ENCODE data around the gene GLB1L3.

DNA sequence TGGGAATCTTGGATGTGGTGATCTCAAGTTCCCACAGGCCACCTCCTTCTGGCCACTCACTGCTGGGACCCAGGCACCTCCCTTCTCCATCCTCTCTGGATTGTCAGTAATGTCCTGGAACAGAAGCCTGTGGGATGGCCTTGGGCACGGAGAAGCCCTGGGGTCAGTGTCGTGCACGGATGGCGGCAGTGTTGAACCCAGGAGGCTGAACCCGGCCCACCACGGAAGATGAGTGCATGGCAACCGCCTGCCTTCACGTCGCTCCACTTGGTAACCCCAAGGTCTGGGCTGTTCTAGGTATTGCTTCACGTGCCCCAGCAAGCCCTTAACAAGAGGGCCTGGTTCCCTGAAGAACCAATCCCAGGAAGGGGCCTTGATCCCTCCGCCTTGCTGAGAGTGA, 30.1 kb upstream of the GLB1L3 start:
- TF ChIP-seq, protein P1, sequence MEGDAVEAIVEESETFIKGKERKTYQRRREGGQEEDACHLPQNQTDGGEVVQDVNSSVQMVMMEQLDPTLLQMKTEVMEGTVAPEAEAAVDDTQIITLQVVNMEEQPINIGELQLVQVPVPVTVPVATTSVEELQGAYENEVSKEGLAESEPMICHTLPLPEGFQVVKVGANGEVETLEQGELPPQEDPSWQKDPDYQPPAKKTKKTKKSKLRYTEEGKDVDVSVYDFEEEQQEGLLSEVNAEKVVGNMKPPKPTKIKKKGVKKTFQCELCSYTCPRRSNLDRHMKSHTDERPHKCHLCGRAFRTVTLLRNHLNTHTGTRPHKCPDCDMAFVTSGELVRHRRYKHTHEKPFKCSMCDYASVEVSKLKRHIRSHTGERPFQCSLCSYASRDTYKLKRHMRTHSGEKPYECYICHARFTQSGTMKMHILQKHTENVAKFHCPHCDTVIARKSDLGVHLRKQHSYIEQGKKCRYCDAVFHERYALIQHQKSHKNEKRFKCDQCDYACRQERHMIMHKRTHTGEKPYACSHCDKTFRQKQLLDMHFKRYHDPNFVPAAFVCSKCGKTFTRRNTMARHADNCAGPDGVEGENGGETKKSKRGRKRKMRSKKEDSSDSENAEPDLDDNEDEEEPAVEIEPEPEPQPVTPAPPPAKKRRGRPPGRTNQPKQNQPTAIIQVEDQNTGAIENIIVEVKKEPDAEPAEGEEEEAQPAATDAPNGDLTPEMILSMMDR (IDR thresholded peaks at IDR 0.05; ENCODE audit: insufficient read depth, low read length, poor library complexity, severe bottlenecking): no peak
- TF ChIP-seq EZH2phosphoT487 (conservative IDR thresholded peaks at IDR 0.05; ENCODE audit: low read length): no peak
